ENCODE measurements around the gene CDC34. TPM values are rescaled to one million over a fixed set of nuclear protein-coding genes. Genes with fewer than 3 reads are reported as not detected.

CDC34 gene
- total RNA-seq, 1 experiment from 2014 or later: 112 TPM

GRCh38 chr19:570251-570686 is 38.7 kb downstream of the CDC34 start:
- Histone ChIP-seq H2AFZ (ENCODE audit: low read length) (no peak overlapping the region), H3K27me3 (ENCODE audit: insufficient read depth, low read length) (no peaks in the 10 kb centered on the region), H3K79me1 (ENCODE audit: insufficient read depth, low read depth, low read length, poor library complexity, severe bottlenecking) (peaks cover 3% of the 10 kb centered on the region), H2BK120ac (ENCODE audit: low read depth, low read length, poor library complexity, severe bottlenecking) (no peak overlapping the region), H3K9me3 (ENCODE audit: control insufficient read depth, low read depth, low read length) (no peaks in the 10 kb centered on the region), H3K56ac (ENCODE audit: insufficient read length, low read depth, low read length) (no peak overlapping the region), H3K4me1 (ENCODE audit: insufficient read depth, low read length) (no peaks in the 10 kb centered on the region; the same call in 1 of the 2 replicates), H4K91ac (ENCODE audit: insufficient read length, low read depth, low read length) (no peak overlapping the region), H4K8ac (replicated peaks; ENCODE audit: insufficient read length, low read depth, low read length) (no peak overlapping the region), H3K18ac (ENCODE audit: insufficient read length, low read depth, low read length) (no peak overlapping the region), H2BK5ac (ENCODE audit: insufficient read length, low read length) (no peak overlapping the region), H4K5ac (ENCODE audit: insufficient read length, low read depth, low read length) (no peak overlapping the region), H3K9ac (ENCODE audit: extremely low read depth, insufficient read length, low read length) (no peak overlapping the region), H3K79me2 (ENCODE audit: insufficient read depth, low read length) (peaks cover 23% of the 10 kb centered on the region), H2AK5ac (ENCODE audit: insufficient read length, low read length) (no peak overlapping the region), H3K23ac (ENCODE audit: insufficient read length, low read depth, low read length) (no peak overlapping the region), H3K4me2 (ENCODE audit: insufficient read depth, insufficient read length, low read length) (no peak overlapping the region), H3K23me2 (ENCODE audit: insufficient read length, low read depth, low read length, poor library complexity, severe bottlenecking) (peaks cover 15% of the 10 kb centered on the region), H3K27ac (ENCODE audit: insufficient read length, low read depth, low read length) (no peak overlapping the region), H2BK20ac (ENCODE audit: low read depth, low read length, poor library complexity, severe bottlenecking) (no peak overlapping the region), H3T11ph (ENCODE audit: low read length) (no peak overlapping the region), H3K4ac (ENCODE audit: low read depth, low read length) (no peak overlapping the region), H3K14ac (ENCODE audit: insufficient read depth, low read length) (no peak overlapping the region), H2BK12ac (ENCODE audit: insufficient read length, low read depth, low read length) (no peak overlapping the region), H4K20me1 (ENCODE audit: control insufficient read depth, insufficient read depth, insufficient read length) (no peaks in the 10 kb centered on the region), H2BK15ac (ENCODE audit: low read depth, low read length) (no peak overlapping the region)
- TF ChIP-seq CTCF (conservative IDR thresholded peaks at IDR 0.05): no peak
- H3K4me3 Mint-ChIP-seq: no peak overlapping the region; a peak in 1 of 5 replicates
- no CpG with 5 or more reads among the region's 25 CpGs for WGBS (ENCODE audit: extremely low coverage, insufficient read length, low lambda C conversion rate)
- H3K9me3 Mint-ChIP-seq: peaks cover 13% of the 10 kb centered on the region in 2 experiments
- H3K27me3 Mint-ChIP-seq (ENCODE audit: low read depth): peaks cover 19% of the 10 kb centered on the region
- peaks cover 7 to 18% (median 12%) of the 10 kb centered on the region in 3 experiments for H3K36me3 Mint-ChIP-seq (ENCODE audit: insufficient read depth in 1 of 3, low read depth in 3 of 3)
- H3K4me1 Mint-ChIP-seq: peaks cover 23 to 33% of the 10 kb centered on the region in 2 experiments
- H3K27ac Mint-ChIP-seq: no peak overlapping the region
- peak; percentile 29 for DNase-seq

Data from H9 (cell line).